ENCODE data around the gene GDF2.

DNA sequence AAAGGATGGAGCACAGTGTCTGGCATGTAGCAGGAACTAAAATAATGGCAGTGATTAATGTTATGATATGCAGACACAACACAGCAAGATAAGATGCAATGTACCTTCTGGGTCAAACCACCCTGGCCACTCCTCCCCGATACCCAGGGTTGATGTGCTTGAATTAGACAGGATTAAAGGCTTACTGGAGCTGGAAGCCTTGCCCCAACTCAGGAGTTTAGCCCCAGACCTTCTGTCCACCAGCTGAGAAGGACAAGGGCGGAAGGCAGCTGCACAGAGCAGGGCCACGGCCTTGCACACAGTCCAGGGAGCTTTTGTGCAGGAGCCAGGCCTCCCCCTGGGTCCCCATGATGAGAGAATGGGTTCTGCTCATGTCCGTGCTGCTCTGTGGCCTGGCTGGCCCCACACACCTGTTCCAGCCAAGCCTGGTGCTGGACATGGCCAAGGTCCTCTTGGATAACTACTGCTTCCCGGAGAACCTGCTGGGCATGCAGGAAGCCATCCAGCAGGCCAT is 25.9 kb downstream of the GDF2 start, which contains the start of gene RBP3:
- TF ChIP-seq, protein P1, sequence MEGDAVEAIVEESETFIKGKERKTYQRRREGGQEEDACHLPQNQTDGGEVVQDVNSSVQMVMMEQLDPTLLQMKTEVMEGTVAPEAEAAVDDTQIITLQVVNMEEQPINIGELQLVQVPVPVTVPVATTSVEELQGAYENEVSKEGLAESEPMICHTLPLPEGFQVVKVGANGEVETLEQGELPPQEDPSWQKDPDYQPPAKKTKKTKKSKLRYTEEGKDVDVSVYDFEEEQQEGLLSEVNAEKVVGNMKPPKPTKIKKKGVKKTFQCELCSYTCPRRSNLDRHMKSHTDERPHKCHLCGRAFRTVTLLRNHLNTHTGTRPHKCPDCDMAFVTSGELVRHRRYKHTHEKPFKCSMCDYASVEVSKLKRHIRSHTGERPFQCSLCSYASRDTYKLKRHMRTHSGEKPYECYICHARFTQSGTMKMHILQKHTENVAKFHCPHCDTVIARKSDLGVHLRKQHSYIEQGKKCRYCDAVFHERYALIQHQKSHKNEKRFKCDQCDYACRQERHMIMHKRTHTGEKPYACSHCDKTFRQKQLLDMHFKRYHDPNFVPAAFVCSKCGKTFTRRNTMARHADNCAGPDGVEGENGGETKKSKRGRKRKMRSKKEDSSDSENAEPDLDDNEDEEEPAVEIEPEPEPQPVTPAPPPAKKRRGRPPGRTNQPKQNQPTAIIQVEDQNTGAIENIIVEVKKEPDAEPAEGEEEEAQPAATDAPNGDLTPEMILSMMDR (IDR thresholded peaks at IDR 0.05): no peak
- no peak for TF ChIP-seq POLR2A (IDR thresholded peaks at IDR 0.05)

Data from testis (tissue), 2 donors.